ENCODE data around the gene MLH3.
A peak's percentile ranks its signal among the peaks of the same experiment; 100 is the strongest.

MLH3 gene

DNA sequence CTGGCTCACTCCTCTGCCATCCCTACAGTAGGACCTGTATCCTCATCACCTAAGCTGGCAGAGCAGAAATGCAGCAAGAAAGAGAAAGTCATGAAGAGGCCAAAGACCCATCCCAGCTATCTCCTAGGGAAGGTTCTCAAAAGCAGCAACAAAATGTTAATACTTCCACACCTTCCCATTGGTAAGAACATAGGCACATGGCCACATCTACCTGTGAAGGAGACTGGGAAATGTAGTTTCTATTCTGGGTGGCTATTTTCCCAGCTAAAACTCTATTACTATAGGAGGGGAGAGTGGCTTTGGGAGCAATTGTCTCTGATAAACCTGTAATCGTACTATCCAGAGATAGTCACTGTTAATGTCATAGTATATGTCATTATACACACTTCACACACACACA is 62.3 kb downstream of the MLH3 start:
- no peak for DNase-seq (ENCODE audit: low spot score)
- POLR2A ChIA-PET (ENCODE audit: low non-redundant PET), result no interaction called here
- TF ChIP-seq, protein P1, sequence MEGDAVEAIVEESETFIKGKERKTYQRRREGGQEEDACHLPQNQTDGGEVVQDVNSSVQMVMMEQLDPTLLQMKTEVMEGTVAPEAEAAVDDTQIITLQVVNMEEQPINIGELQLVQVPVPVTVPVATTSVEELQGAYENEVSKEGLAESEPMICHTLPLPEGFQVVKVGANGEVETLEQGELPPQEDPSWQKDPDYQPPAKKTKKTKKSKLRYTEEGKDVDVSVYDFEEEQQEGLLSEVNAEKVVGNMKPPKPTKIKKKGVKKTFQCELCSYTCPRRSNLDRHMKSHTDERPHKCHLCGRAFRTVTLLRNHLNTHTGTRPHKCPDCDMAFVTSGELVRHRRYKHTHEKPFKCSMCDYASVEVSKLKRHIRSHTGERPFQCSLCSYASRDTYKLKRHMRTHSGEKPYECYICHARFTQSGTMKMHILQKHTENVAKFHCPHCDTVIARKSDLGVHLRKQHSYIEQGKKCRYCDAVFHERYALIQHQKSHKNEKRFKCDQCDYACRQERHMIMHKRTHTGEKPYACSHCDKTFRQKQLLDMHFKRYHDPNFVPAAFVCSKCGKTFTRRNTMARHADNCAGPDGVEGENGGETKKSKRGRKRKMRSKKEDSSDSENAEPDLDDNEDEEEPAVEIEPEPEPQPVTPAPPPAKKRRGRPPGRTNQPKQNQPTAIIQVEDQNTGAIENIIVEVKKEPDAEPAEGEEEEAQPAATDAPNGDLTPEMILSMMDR (conservative IDR thresholded peaks at IDR 0.05; ENCODE audit: low read depth), result no peak
- no peak overlapping the region for H3K27ac ChIP-seq
- CTCF ChIA-PET, result interaction anchor here (0.7 kb wide), 1 partner anchor 52 kb away, joined by 3 read pairs; no protein-coding TSS in a partner anchor

DNA sequence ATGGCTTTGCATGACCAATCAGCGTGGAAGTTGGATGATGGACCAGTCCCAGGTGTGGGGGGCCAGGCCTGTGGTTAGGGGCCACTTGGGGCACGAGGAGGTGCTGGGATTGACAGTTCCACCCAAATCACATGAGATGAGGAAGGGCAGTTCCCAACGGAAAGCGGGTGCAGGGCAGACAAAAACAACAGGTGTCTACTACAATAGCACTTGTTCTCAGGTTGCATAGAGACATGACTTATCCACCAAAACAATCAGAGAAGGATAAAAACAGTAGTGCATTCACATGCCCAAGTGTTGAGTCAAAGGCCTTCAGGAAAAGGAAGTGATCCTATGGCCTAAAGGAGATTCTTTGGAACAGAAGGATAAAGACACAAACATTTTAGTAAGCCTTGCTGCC is 63.1 kb downstream of the MLH3 start:
- peak; percentile 82 for DNase-seq (ENCODE audit: low spot score)
- ChIA-PET CTCF (no interaction called here), POLR2A (ENCODE audit: low non-redundant PET) (no interaction called here)
- TF ChIP-seq, protein P1 (conservative IDR thresholded peaks at IDR 0.05; ENCODE audit: low read depth), result no peak
- H3K27ac ChIP-seq, result peak overlapping the region; percentile 48

DNA sequence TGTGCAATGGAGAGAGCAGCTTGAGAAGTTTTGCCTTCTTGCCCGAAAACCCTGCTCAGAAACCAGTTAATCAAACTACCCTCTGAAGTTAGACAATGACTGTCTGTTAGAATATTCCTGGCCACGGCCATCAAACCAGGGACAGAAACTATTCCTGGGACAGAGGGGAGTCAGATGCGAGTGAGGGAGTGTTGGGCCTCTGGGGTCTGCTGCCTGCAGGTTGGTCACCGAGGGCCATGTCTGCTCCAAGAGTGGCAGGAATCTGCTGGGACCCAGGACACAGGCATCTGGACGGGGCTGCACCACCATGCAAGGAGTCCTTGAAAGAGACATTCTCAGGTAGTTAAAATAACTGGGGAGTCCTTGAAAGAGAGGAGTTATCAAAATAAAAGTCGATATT is 65.5 kb downstream of the MLH3 start:
- H3K27ac ChIP-seq, result no peak overlapping the region
- ChIA-PET CTCF (interaction anchor here (0.7 kb wide), 2 partner anchors 38 to 307 kb away, joined by 4 to 6 read pairs; no protein-coding TSS in a partner anchor), POLR2A (ENCODE audit: low non-redundant PET) (no interaction called here)
- TF ChIP-seq, protein P1 (conservative IDR thresholded peaks at IDR 0.05; ENCODE audit: low read depth), result no peak
- DNase-seq (ENCODE audit: low spot score), result no peak

DNA sequence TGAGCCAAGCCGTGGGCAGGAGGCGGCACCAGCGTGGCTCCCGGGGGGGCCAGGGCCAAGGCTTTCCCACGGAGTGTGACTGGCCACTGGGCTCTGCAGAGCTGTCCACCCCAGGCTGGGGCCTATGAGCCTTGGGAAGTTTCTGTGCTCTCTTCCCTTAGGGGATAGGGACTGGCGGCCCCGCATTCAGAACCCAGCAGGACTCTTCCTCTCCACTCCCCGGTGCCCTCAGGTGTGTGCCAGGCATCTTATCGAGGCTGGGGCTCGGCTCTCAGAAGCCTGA is 66.3 kb downstream of the MLH3 start:
- TF ChIP-seq, protein P1 (conservative IDR thresholded peaks at IDR 0.05; ENCODE audit: low read depth), result no peak
- no peak for DNase-seq (ENCODE audit: low spot score)
- CTCF ChIA-PET, result interaction anchor here (1.0 kb wide), 1 partner anchor 39 kb away, joined by 3 read pairs; no protein-coding TSS in a partner anchor
- POLR2A ChIA-PET (ENCODE audit: low non-redundant PET), result no interaction called here
- H3K27ac ChIP-seq, result no peak overlapping the region

DNA sequence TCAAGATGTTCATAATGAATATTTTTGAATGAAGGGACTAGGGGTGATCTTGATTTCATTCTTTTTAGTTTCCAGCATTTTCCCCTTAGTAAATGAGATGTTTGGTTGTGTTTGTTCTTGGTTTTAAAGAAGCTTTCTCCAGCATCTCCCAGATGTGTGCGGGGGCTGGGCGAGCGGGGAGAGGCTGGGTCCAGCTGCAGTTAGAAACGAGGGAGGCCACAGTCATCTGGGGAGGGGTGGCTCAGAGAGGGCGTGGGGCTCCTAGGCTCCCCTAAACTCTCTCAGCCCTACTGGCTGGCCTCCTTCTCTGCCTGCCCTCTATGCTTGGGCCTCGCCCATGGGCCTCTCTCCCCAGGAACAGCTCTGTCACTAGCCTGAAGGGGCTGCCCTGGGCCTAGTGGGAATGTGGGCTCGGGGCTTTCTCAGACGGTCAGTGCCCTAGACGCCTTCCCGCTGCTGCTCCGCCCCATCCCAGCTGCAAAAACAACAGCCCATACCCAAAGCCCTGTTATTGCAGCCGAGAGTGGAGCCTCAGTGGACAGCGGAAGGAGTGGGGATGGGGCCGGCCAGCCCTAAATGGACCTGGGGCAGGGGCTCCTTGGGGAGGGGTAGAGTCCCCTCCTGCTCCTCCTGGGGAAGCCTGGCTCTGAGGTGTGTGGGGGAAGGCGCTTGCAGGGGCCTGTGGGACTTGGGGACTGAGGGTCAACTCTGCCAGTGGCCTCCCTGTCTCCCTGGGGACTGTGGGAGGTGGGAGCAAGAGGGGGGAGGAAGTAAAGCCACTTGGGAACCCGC is 66.8 kb downstream of the MLH3 start:
- ChIA-PET POLR2A (ENCODE audit: low non-redundant PET) (no interaction called here), CTCF (interaction anchor here (0.6 to 1.0 kb wide), 2 partner anchors 39 to 1062 kb away, joined by 3 read pairs; no protein-coding TSS in a partner anchor)
- TF ChIP-seq, protein P1 (conservative IDR thresholded peaks at IDR 0.05; ENCODE audit: low read depth), result no peak
- H3K27ac ChIP-seq, result no peak overlapping the region
- DNase-seq (ENCODE audit: low spot score), result no peak

DNA sequence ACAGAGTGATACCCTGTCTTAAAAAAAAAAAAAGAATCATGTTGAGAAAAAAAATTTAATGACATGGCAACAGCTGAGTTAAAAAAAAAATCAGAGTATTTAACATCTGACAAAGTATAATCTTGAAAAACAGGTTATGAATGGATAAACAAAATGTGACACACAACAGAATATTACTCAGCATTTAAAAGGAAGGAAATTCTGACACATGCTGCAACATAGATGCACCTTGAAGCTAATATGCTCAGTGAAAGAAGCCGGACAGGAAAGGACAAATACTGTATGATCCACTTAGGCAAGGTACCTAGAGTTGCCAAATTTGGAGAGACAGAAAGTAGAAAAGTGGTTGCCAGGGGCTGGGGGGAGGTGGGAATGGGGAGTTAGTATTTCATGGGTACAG is 67.9 kb downstream of the MLH3 start:
- TF ChIP-seq, protein P1 (conservative IDR thresholded peaks at IDR 0.05; ENCODE audit: low read depth), result no peak
- H3K27ac ChIP-seq, result no peak overlapping the region
- CTCF ChIA-PET, result no interaction called here
- no peak for DNase-seq (ENCODE audit: low spot score)
- POLR2A ChIA-PET (ENCODE audit: low non-redundant PET), result interaction anchor here (0.6 kb wide), 1 partner anchor 23 kb away, joined by 3 read pairs; no protein-coding TSS in a partner anchor
